C4-2B (cell line): Measurements from ENCODE around the gene NUDC.

Experiments
- CTCF ChIP-seq: fragments of 450-650 bp; conservative IDR thresholded peaks from 2 replicates; pipeline ENCODE4 v1.5.1; 2017; ENCODE audit warnings: mild to moderate bottlenecking
- ZFX ChIP-seq: fragments of 450-650 bp; IDR thresholded peaks from 2 replicates; pipeline ENCODE4 v1.6.1; 2017

- TF ChIP-seq CTCF: no peak
- TF ChIP-seq ZFX: no peak
Observed at GRCh38 chr1:26965213-26965612, 43.7 kb downstream of the NUDC start.
